GM21825 (cell line): Measurements from ENCODE around the gene LCLAT1.

Experiments used
- ATAC-seq: cut with Tn5 transposase; IDR thresholded peaks from one replicate; pipeline ENCODE4 v1.9.1; 2021; ENCODE audit warnings: mild to moderate bottlenecking, moderate library complexity; ENCODE audit not compliant: unreplicated experiment

LCLAT1 gene

DNA sequence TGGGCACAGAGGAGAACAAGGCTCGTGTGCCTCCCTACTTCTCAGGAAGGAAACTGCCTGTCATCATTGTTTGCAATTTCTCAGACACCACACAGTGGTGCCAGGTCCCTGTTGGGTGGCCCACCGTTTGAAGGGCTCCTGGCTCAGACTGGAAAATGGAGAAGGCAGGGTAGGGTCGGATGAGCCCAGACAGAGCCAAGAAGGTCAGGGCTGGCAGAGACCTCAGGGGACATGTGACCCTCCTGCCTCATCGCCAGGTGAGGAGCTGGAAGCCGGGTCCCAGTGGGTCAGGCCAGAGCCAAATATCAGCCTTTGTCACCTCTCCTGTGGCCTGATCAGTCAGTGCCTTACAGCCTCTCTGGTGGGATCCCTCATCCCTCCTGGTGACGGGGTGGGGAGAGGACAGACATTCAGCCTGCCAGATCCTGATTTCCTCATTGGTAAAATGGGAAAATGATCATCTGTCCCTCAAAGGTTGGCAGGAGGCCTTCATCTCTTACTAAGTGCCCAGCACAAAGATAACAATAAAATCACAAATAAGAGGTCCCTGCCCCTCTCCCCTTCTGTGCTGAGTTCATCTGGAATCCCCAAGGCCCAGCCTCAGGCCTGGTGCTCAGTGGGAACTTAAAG lies 242.6 kb downstream of the LCLAT1 start:
- ATAC-seq: no peak

DNA sequence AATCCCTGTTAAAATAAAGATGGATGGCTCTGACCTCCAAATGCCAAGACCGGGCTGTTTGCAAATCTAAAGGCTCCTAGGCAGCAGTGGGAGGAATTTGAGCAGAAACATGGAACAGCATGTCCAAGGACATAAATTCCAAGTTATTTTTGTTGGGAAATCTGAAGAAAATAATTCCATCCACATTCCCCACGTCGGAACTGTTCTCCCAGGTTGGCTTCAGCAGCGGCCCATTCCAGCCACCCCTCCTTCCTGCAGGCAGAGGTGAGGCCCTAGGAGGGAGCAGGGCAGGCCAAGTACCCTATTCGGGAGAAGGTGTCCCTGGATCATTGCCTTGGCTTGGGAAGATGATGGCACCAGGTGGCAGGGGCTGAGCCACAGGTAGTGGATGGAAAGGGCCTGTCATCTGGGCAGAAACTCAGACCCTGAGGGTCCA lies 243.1 kb downstream of the LCLAT1 start:
- ATAC-seq: no peak

DNA sequence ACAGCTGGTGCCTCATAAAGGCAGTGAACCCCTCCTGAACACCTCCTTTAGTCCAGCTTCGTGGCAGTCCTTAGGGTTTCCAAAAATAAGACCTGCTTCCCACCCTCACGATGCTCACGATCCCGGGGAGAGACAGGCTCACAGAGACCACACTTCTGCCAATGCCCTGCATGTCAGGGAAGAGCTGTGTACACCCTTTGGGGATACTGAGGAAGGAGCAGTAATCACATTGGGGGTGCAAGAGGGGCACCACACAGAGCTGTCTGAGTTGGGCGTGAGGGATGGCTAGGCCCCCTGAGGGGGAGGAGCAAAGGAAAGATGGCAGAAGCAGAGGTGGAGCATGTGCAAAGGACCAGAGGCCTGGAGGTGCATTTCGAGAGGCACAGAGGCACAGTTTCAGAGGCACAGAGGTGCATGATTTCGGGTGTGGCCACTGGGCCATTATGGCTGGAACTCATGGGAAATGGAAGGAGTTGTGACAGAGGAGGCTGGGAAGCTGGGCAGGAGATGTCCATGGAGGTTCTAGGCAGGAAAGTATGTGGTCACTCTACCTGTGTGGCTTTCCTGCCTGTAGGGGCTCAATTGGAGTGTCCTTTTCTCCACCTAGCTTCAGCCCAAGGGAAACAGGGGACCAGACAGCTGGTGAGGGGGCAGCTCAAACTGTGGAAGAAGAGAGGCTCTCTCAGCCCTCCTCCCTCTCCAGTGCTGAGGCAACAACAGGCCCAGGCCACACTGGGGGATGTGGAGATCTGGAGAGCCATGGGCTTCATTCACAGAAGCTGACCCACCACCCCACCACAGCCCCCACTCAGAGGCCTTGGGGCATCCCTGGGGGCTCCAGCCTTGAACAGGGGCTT lies 244.3 kb downstream of the LCLAT1 start:
- ATAC-seq: no peak

DNA sequence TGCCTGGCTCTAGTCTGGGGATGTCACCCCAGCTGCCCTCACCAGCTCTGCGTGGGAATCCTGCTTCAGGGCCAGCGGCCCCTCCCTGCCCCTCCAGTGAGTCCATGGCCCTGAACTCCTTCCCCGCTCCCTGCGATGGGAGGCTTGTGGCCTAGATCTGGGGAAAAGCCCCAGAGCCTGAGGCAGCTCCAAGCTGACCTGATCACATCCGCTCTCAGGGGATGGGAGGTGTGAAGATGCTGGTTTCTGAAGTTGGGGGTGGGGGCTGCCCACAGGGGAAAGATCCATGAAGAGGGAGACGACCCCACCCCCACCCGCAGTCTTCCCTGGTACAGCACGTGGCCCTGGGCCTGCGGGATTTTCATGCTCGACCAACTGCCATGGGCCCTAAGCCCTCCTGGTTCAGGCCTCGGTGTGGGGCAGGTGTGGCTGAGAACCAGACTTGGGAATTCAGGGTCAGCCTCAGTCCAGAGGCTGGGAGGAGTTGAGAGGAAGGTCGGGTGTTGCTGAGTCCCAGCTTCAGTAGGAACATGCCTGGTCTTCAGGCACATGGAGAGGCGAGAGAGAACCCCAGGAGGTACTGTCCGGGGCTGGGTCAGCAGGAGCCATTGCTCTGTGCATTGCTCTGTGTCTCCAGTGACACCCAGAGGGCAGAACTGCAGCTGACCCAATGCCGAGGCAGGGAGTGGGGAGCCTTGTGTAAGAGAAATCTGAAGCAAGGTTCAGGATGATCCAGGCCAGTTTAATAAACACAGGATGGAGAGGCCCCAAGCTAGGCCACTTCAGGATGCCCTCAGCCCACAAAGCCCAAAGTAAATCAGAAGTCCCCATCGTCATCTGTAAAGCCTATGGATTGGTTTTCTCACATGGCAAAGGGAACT lies 245.1 kb downstream of the LCLAT1 start:
- ATAC-seq: no peak

DNA sequence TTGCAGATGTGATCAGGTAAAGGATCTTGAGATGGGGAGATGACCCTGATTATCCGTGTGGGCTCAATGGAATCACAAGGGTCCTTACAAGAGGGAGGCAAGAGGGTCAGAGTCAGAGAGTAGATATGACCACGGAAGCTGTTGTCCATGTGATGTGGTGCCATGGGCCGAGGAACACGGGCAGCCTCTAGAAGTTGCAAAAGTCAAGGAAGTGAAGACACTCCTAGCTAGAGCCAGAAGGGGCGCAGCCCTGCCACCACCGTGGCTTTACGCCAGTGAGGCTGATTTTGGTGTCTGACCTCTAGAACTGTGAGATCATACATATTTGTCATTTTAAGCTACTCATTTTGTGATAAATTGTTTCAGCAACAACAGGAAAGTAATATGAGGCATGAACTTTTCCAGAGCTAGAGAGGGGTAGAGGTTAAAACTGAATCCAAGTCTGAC lies 245.8 kb downstream of the LCLAT1 start:
- no peak for ATAC-seq
